Measurements from ENCODE around the gene SLC25A24. TPM values are rescaled to one million over a fixed set of nuclear protein-coding genes. Genes with fewer than 3 reads are reported as not detected.
A peak's percentile ranks its signal among the peaks of the same experiment; 100 is the strongest.
"Not testable (repeated sequence)": the region's sequence is repeated elsewhere in the genome, so short reads cannot be mapped to it uniquely, and the experiment has no call there.

Gene SLC25A24
- polyA plus RNA-seq, 4 donors = 49.7 to 59.3 (median 58.7) TPM

- DNase-seq (ENCODE audit: low read depth in 4 of 4, low spot score in 2 of 4) = peak in 2 of 4 donors; percentile 24 to 60
Observed at GRCh38 chr1:108200687-108201051, 526 bp upstream of the SLC25A24 start.

- peak; percentile 27 to 67 (median 36) for DNase-seq (ENCODE audit: low read depth in 4 of 4, low spot score in 2 of 4)
Observed at GRCh38 chr1:108199201-108199691, 897 bp downstream of the SLC25A24 start.

GRCh38 chr1:108194051-108194450, 6.1 kb downstream of the SLC25A24 start:
- no peak for DNase-seq (ENCODE audit: low read depth in 4 of 4, low spot score in 2 of 4)

- no peak for DNase-seq (ENCODE audit: low read depth in 4 of 4, low spot score in 2 of 4)
Observed at GRCh38 chr1:108193333-108193732, 6.8 kb downstream of the SLC25A24 start.

- DNase-seq (ENCODE audit: low read depth in 4 of 4, low spot score in 2 of 4) = no peak
Observed at GRCh38 chr1:108192581-108192980, 7.6 kb downstream of the SLC25A24 start.

- no peak for DNase-seq (ENCODE audit: low read depth in 4 of 4, low spot score in 2 of 4)
Observed at GRCh38 chr1:108190686-108191416, 9.3 kb downstream of the SLC25A24 start.

- no peak for DNase-seq (ENCODE audit: low read depth in 4 of 4, low spot score in 2 of 4)
Observed at GRCh38 chr1:108190001-108190634, 10.0 kb downstream of the SLC25A24 start.

- DNase-seq (ENCODE audit: low read depth in 4 of 4, low spot score in 2 of 4) = no peak
Observed at GRCh38 chr1:108188801-108189200, 11.3 kb downstream of the SLC25A24 start.

GRCh38 chr1:108182959-108183700, 17.0 kb downstream of the SLC25A24 start:
- DNase-seq (ENCODE audit: low read depth in 4 of 4, low spot score in 2 of 4) = no peak

GRCh38 chr1:108179018-108179417, 21.1 kb downstream of the SLC25A24 start:
- no peak for DNase-seq (ENCODE audit: low read depth in 4 of 4, low spot score in 2 of 4)

GRCh38 chr1:108162409-108162808, 37.7 kb downstream of the SLC25A24 start:
- not testable (repeated sequence) for DNase-seq (ENCODE audit: low read depth in 4 of 4, low spot score in 2 of 4)

- not testable (repeated sequence) for DNase-seq (ENCODE audit: low read depth in 4 of 4, low spot score in 2 of 4)
Observed at GRCh38 chr1:108159951-108160350, 40.2 kb downstream of the SLC25A24 start.

- DNase-seq (ENCODE audit: low read depth in 4 of 4, low spot score in 2 of 4) = no peak
Observed at GRCh38 chr1:108158893-108159453, 41.2 kb downstream of the SLC25A24 start.

- no peak for DNase-seq (ENCODE audit: low read depth in 4 of 4, low spot score in 2 of 4)
Observed at GRCh38 chr1:108154314-108154713, 45.8 kb downstream of the SLC25A24 start.

- no peak for DNase-seq (ENCODE audit: low read depth in 4 of 4, low spot score in 2 of 4)
Observed at GRCh38 chr1:108152782-108153222, 47.3 kb downstream of the SLC25A24 start.

GRCh38 chr1:108151548-108151947, 48.6 kb downstream of the SLC25A24 start:
- DNase-seq (ENCODE audit: low read depth in 4 of 4, low spot score in 2 of 4) = no peak

GRCh38 chr1:108149796-108150467, 50.2 kb downstream of the SLC25A24 start:
- DNase-seq (ENCODE audit: low read depth in 4 of 4, low spot score in 2 of 4) = no peak

GRCh38 chr1:108144569-108144968, 55.6 kb downstream of the SLC25A24 start:
- DNase-seq (ENCODE audit: low read depth in 4 of 4, low spot score in 2 of 4) = not testable (repeated sequence)

- no peak for DNase-seq (ENCODE audit: low read depth in 4 of 4, low spot score in 2 of 4)
Observed at GRCh38 chr1:108142773-108143394, 57.3 kb downstream of the SLC25A24 start.

- no peak for DNase-seq (ENCODE audit: low read depth in 4 of 4, low spot score in 2 of 4)
Observed at GRCh38 chr1:108142258-108142657, 57.9 kb downstream of the SLC25A24 start.

Data from left renal cortex interstitium (tissue), 4 donors.